OCI-LY7 (cell line): ENCODE measurements around the gene MRS2. TPM values are rescaled to one million over a fixed set of nuclear protein-coding genes. Genes with fewer than 3 reads are reported as not detected.

ENCODE experiments used
- BruUV-seq: library from RNA; stranded (reverse); fragments of 400-500 nt; replicated peaks from 2 replicates; lab custom pipeline; 2021; lab: Mats Ljungman, UMichigan
- CTCF ChIA-PET: fragments of 300-600 bp; sonication (Branson Sonifier 250); formaldehyde crosslinking; loops from one replicate; lab custom pipeline; 2022; ENCODE audit warnings: antibody characterized with exemption; ENCODE audit not compliant: unreplicated experiment; lab: Charles Lee
- POLR2A ChIA-PET: fragments of 300-600 bp; sonication (Branson Sonifier 250); formaldehyde crosslinking; loops from one replicate; lab custom pipeline; 2022; ENCODE audit warnings: antibody characterized with exemption; lab: Charles Lee
- DNase-seq: peaks from one replicate; pipeline ENCODE4 v3.0.0-alpha.2; 2015; ENCODE audit warnings: low spot score
- H2AFZ ChIP-seq: fragments of 200-600 bp; sonication (generic), shearing (Covaris generic); 2 replicates; pipeline ENCODE4 v1.6.1; 2014; ENCODE audit warnings: mild to moderate bottlenecking, antibody characterized with exemption, low read length, moderate library complexity
- H3K27ac ChIP-seq: fragments of 200-600 bp; sonication (generic); 2 replicates; pipeline ENCODE4 v1.5.1; 2014; ENCODE audit warnings: mixed run types, low read depth, mild to moderate bottlenecking, moderate library complexity, low read length, inconsistent platforms; ENCODE audit not compliant: poor library complexity, severe bottlenecking
- H3K36me3 ChIP-seq: fragments of 200-600 bp; sonication (generic); 2 replicates; pipeline ENCODE4 v1.6.1; 2014; ENCODE audit warnings: mild to moderate bottlenecking, antibody characterized with exemption, low read length, moderate library complexity, mixed read lengths; ENCODE audit not compliant: insufficient read depth
- H3K4me1 ChIP-seq: fragments of 200-600 bp; sonication (generic); 2 replicates; pipeline ENCODE4 v1.5.1; 2014; ENCODE audit warnings: mild to moderate bottlenecking, low read length; ENCODE audit not compliant: insufficient read depth, poor library complexity, severe bottlenecking
- H3K4me2 ChIP-seq: fragments of 200-600 bp; sonication (generic); 2 replicates; pipeline ENCODE4 v1.6.1; 2014; ENCODE audit warnings: mild to moderate bottlenecking, low read length
- H3K4me3 ChIP-seq: fragments of 200-600 bp; sonication (generic); 2 replicates; pipeline ENCODE4 v1.5.1; 2014; ENCODE audit warnings: mild to moderate bottlenecking, low read depth, low read length; ENCODE audit not compliant: poor library complexity, severe bottlenecking
- H3K79me2 ChIP-seq: fragments of 200-600 bp; sonication (generic); 2 replicates; pipeline ENCODE4 v1.6.1; 2016; ENCODE audit warnings: low read depth, mild to moderate bottlenecking, low read length, moderate library complexity, mixed read lengths; ENCODE audit not compliant: insufficient read depth
- H3K9me2 ChIP-seq: fragments of 200-600 bp; sonication (generic); 2 replicates; pipeline ENCODE4 v1.6.1; 2016; ENCODE audit warnings: mild to moderate bottlenecking, low read length, mixed read lengths; ENCODE audit not compliant: insufficient read depth
- H3K9me3 ChIP-seq: fragments of 200-600 bp; sonication (generic); 2 replicates; pipeline ENCODE4 v1.6.1; 2014; ENCODE audit warnings: mild to moderate bottlenecking, mixed run types, low read length, mixed read lengths
- H4K20me1 ChIP-seq: fragments of 200-600 bp; sonication (generic); 2 replicates; pipeline ENCODE4 v1.6.1; 2014; ENCODE audit warnings: mild to moderate bottlenecking, antibody characterized with exemption, low read length, moderate library complexity, mixed read lengths; ENCODE audit not compliant: insufficient read depth
- EZH2phosphoT487 ChIP-seq: fragments of 200-600 bp; sonication (generic); IDR thresholded peaks from 2 replicates; pipeline ENCODE4 v1.6.1; 2018; ENCODE audit warnings: low read depth, borderline replicate concordance, mild to moderate bottlenecking, mixed run types, antibody characterized with exemption, low read length, moderate library complexity, mixed read lengths
- intact Hi-C: fragments of 100-400 bp; cut with micrococcal nuclease; formaldehyde crosslinking; loops from one replicate; pipeline ENCODE4 v1.10.0; 2022; ENCODE audit not compliant: unreplicated experiment
- total RNA-seq, 2 experiments: library from RNA; depleted of rRNA in 1 of 2; stranded (reverse); fragments of >200 nt in 1 of 2; shearing (Covaris generic) in 1 of 2; gene quantifications; 2 replicates each; pipeline ENCODE4 v1.2.3, GENCODE V29; 2014 to 2022
- TF ChIP-seq, protein P1 (sequence below): fragments of 200-600 bp; sonication (generic); conservative IDR thresholded peaks from 2 replicates; pipeline ENCODE4 v1.5.1; 2014; ENCODE audit warnings: mild to moderate bottlenecking, antibody characterized with exemption, low read length, moderate library complexity, mixed read lengths

MRS2 gene
- total RNA-seq, 2 experiments from 2014 or later: 0.97 TPM; not detected in 1

- intact Hi-C loops: no loop called here
- H3K9me3 ChIP-seq: no peaks in the 10 kb centered on the region
- TF ChIP-seq, protein P1, sequence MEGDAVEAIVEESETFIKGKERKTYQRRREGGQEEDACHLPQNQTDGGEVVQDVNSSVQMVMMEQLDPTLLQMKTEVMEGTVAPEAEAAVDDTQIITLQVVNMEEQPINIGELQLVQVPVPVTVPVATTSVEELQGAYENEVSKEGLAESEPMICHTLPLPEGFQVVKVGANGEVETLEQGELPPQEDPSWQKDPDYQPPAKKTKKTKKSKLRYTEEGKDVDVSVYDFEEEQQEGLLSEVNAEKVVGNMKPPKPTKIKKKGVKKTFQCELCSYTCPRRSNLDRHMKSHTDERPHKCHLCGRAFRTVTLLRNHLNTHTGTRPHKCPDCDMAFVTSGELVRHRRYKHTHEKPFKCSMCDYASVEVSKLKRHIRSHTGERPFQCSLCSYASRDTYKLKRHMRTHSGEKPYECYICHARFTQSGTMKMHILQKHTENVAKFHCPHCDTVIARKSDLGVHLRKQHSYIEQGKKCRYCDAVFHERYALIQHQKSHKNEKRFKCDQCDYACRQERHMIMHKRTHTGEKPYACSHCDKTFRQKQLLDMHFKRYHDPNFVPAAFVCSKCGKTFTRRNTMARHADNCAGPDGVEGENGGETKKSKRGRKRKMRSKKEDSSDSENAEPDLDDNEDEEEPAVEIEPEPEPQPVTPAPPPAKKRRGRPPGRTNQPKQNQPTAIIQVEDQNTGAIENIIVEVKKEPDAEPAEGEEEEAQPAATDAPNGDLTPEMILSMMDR: no peak
- no peak for TF ChIP-seq EZH2phosphoT487
- POLR2A ChIA-PET: interaction anchor here (0.5 to 1.3 kb wide), 4 partner anchors 8 to 1113 kb away, joined by 3 to 5 read pairs (median 4); no protein-coding TSS in a partner anchor
- no peak overlapping the region for H3K4me3 ChIP-seq
- no peaks in the 10 kb centered on the region for H3K9me2 ChIP-seq
- H3K79me2 ChIP-seq: no peaks in the 10 kb centered on the region
- H3K4me1 ChIP-seq: no peaks in the 10 kb centered on the region
- no peak overlapping the region for H3K27ac ChIP-seq
- BruUV-seq: no TSS peak
- DNase-seq: no peak
- H3K4me2 ChIP-seq: no peak overlapping the region
- H4K20me1 ChIP-seq: no peaks in the 10 kb centered on the region
- H3K36me3 ChIP-seq: peaks cover 82% of the 10 kb centered on the region
- CTCF ChIA-PET: no interaction called here
- no peak overlapping the region for H2AFZ ChIP-seq
Measured at GRCh38 chr6:24458134-24458533, 55.4 kb downstream of the MRS2 start.

DNA sequence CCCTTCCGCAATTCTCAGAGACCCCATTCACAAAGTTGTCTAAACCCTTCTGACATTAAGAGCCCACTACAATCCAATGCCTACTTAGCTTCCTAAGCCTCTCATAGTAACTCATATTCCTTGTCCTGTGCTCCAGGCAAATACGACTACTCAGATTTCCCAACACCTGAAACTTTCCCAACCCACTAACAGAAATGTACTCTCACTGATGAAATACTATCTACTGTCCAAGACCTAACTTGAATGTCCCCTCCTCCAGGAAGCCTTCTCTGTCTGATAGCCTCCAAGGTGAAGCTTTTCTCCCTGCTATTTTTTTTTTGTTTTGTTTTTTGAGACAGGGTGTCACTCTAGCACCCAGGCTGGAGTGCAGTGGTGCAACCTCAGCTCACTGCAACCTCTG, 56.2 kb downstream of the MRS2 start:
- ChIA-PET CTCF (no interaction called here), POLR2A (interaction anchor here (0.7 to 1.3 kb wide), 4 partner anchors 8 to 44 kb away, joined by 3 to 5 read pairs (median 4); no protein-coding TSS in a partner anchor)
- H3K79me2 ChIP-seq: no peaks in the 10 kb centered on the region
- H3K27ac ChIP-seq: no peak overlapping the region
- BruUV-seq: no TSS peak
- H3K36me3 ChIP-seq: peaks cover 87% of the 10 kb centered on the region
- no peaks in the 10 kb centered on the region for H3K9me3 ChIP-seq
- H3K9me2 ChIP-seq: no peaks in the 10 kb centered on the region
- H3K4me1 ChIP-seq: no peaks in the 10 kb centered on the region
- intact Hi-C loops: no loop called here
- TF ChIP-seq, protein P1: no peak
- TF ChIP-seq EZH2phosphoT487: no peak
- no peak for DNase-seq
- H2AFZ ChIP-seq: no peak overlapping the region
- no peak overlapping the region for H3K4me2 ChIP-seq
- no peaks in the 10 kb centered on the region for H4K20me1 ChIP-seq
- no peak overlapping the region for H3K4me3 ChIP-seq

GRCh38 chr6:24460966-24461365, 58.2 kb downstream of the MRS2 start:
- H3K27ac ChIP-seq: no peak overlapping the region
- peaks cover 85% of the 10 kb centered on the region for H3K36me3 ChIP-seq
- no peaks in the 10 kb centered on the region for H4K20me1 ChIP-seq
- H2AFZ ChIP-seq: no peak overlapping the region
- ChIA-PET CTCF (no interaction called here), POLR2A (interaction anchor here (0.6 to 1.2 kb wide), 3 partner anchors 12 to 15 kb away, joined by 3 to 4 read pairs (median 3); no protein-coding TSS in a partner anchor)
- TF ChIP-seq, protein P1: no peak
- TF ChIP-seq EZH2phosphoT487: no peak
- no peaks in the 10 kb centered on the region for H3K9me2 ChIP-seq
- no peaks in the 10 kb centered on the region for H3K9me3 ChIP-seq
- BruUV-seq: no TSS peak
- DNase-seq: no peak
- H3K4me3 ChIP-seq: no peak overlapping the region
- no peak overlapping the region for H3K4me2 ChIP-seq
- intact Hi-C loops: no loop called here
- H3K79me2 ChIP-seq: no peaks in the 10 kb centered on the region
- no peaks in the 10 kb centered on the region for H3K4me1 ChIP-seq
